ENCODE results near the gene TPM4. TPM values are rescaled to one million over a fixed set of nuclear protein-coding genes. Genes with fewer than 3 reads are reported as not detected.

TPM4 gene
- polyA plus RNA-seq, 3 donors, result 144 to 170 (median 146) TPM

DNA sequence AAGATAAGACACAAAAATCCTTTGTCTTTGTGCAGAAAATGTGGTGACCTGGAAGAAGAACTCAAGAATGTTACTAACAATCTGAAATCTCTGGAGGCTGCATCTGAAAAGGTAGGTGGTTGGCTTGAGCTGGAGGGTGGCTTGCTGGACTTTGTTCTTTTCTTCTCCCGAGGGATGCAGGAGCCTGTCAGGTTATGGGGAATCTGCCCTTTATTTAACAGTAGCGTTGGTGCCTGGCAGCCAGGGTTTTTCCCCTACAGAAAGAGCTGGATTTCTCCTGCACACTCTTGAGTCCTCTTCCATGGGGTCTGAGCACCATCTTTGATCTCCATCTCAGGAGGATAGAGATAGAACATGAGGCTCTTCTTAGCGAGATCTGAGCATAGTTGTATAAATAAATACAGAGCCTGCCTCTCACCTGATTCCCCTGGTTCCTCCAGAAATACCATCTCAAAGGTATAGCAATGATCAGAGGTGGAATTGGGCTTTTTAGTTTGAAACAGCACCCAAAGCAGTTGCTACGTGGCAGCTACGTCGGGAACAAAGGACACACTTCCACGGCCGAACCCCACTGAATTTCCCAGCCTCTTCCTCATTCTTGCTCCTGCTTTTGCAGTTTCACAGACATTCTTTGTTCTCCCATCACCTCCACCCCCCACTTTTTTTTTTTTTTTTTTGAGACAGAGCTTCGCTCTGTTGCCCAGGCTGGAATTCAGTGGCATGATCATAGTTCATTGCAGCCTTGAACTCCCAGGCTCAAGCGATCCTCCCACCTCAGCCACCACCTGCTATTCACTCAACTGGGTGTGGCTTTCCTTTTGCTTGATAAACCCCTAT, 12.9 kb downstream of the TPM4 start:
- Histone ChIP-seq H3K79me2 (ENCODE audit: insufficient read depth, low read length) (peaks cover 49% of the 10 kb centered on the region), H3K36me3 (replicated peaks in 1 of 2; ENCODE audit: control insufficient read depth in 1 of 2, insufficient read depth in 2 of 2, low read length in 2 of 2) (peaks cover 80 to 87% of the 10 kb centered on the region in 2 donors), H3K4me2 (replicated peaks; ENCODE audit: extremely low read depth, low read length, poor library complexity, severe bottlenecking) (no peak overlapping the region), H3K9me3 (replicated peaks in 1 of 2; ENCODE audit: control insufficient read depth in 1 of 2, insufficient read depth in 1 of 2, low read length in 2 of 2) (no peaks in the 10 kb centered on the region), H3K4me3 (replicated peaks in 1 of 3; ENCODE audit: low read depth in 2 of 3, low read length in 3 of 3) (no peak overlapping the region), H3K9ac (ENCODE audit: insufficient read depth, low read length, poor library complexity, severe bottlenecking) (no peak overlapping the region), H4K20me1 (ENCODE audit: insufficient read depth, low read length) (peaks cover 63% of the 10 kb centered on the region), H2AFZ (ENCODE audit: insufficient read depth, low read depth, low read length, poor library complexity, severe bottlenecking) (no peak overlapping the region), H3K4me1 (ENCODE audit: control insufficient read depth in 1 of 2, insufficient read depth in 2 of 2, low read length in 2 of 2) (peaks cover 15 to 27% of the 10 kb centered on the region in 2 donors), H3K27me3 (ENCODE audit: control insufficient read depth in 2 of 2, insufficient read depth in 2 of 2, low read length in 2 of 2) (no peaks in the 10 kb centered on the region), H3K27ac (ENCODE audit: low read depth in 1 of 2, low read length in 2 of 2) (no peak overlapping the region)
- Mint-ChIP-seq H3K4me3 (no peak overlapping the region), H3K9me3 (no peaks in the 10 kb centered on the region), H3K36me3 (peaks cover 83 to 97% of the 10 kb centered on the region in 2 donors), H3K27ac (peak overlapping the region in 2 of 7 donors; percentile 27 to 32), H3K27me3 (ENCODE audit: low read depth in 3 of 3) (peaks cover 0 to 3% (median 0%) of the 10 kb centered on the region in 3 donors), H3K4me1 (peaks cover 22% of the 10 kb centered on the region)
- DNase-seq, result no peak
- TF ChIP-seq, protein P1, sequence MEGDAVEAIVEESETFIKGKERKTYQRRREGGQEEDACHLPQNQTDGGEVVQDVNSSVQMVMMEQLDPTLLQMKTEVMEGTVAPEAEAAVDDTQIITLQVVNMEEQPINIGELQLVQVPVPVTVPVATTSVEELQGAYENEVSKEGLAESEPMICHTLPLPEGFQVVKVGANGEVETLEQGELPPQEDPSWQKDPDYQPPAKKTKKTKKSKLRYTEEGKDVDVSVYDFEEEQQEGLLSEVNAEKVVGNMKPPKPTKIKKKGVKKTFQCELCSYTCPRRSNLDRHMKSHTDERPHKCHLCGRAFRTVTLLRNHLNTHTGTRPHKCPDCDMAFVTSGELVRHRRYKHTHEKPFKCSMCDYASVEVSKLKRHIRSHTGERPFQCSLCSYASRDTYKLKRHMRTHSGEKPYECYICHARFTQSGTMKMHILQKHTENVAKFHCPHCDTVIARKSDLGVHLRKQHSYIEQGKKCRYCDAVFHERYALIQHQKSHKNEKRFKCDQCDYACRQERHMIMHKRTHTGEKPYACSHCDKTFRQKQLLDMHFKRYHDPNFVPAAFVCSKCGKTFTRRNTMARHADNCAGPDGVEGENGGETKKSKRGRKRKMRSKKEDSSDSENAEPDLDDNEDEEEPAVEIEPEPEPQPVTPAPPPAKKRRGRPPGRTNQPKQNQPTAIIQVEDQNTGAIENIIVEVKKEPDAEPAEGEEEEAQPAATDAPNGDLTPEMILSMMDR (IDR thresholded peaks at IDR 0.05), result no peak
- intact Hi-C loops (cut with micrococcal nuclease), result loop anchor here in 1 of 2 donors (2.0 kb wide), 1 partner anchor 16 kb away; no protein-coding TSS in a partner anchor
- 98% methylated on average over 7 of the region's 10 CpGs for WGBS (ENCODE audit: insufficient coverage)

DNA sequence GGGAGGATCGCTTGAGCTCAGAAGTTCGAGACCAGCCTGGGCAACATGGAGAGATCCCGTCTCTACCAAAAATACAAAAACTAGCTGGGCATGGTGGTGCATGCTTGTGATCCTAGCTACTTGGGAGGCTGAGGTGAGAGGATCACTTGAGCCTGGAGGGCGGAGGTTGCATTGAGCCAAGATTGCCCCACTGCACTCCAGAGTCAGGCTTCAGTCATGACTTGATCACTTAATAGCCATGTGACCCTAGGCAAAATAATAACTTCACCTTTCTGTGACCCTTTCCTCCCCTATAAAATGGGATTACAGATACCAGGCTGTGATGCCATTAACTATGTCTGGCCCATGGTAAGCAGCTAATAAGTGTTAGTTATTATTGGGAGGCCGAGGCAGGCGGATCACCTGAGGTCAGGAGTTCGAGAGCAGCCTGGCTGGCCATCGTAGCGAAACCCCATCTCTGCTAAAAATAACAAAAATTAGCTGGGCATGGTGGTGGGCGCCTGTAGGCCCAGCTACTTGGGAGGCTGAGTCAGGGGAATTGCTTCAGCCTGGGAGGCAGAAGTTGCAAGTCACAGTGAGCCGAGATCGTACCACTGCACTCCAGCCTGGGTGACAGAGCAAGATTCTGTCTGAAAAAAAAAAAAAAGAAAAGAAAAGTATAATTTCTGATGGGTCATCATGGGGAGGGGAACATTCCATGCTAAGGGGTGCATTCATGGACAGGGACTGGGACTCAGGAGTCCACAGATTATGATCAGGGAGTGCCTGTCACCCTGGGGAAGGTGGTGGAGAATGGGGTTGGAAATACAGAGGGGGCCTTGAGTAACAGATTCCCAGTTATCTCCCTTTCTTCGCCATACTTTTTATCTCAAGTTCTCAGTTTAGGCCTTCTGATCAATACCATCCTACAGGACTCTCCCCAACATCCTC, 15.5 kb downstream of the TPM4 start:
- H3K4me2 ChIP-seq (replicated peaks; ENCODE audit: extremely low read depth, low read length, poor library complexity, severe bottlenecking), result no peak overlapping the region
- peaks cover 42% of the 10 kb centered on the region for H3K79me2 ChIP-seq (ENCODE audit: insufficient read depth, low read length)
- no peak overlapping the region for H3K9ac ChIP-seq (ENCODE audit: insufficient read depth, low read length, poor library complexity, severe bottlenecking)
- WGBS (ENCODE audit: insufficient coverage), result 84% methylated on average over 5 of the region's 13 CpGs
- Mint-ChIP-seq H3K27ac (peak overlapping the region in 2 of 7 donors; percentile 57 to 75), H3K4me3 (no peak overlapping the region), H3K27me3 (ENCODE audit: low read depth in 3 of 3) (peaks cover 0 to 3% (median 0%) of the 10 kb centered on the region in 3 donors), H3K36me3 (peaks cover 84 to 99% of the 10 kb centered on the region in 2 donors), H3K4me1 (peaks cover under 1% of the 10 kb centered on the region), H3K9me3 (no peaks in the 10 kb centered on the region)
- intact Hi-C loops (cut with micrococcal nuclease), result no loop called here
- H3K4me3 ChIP-seq (replicated peaks in 1 of 3; ENCODE audit: low read depth in 2 of 3, low read length in 3 of 3), result no peak overlapping the region
- no peaks in the 10 kb centered on the region for H3K27me3 ChIP-seq (ENCODE audit: control insufficient read depth in 2 of 2, insufficient read depth in 2 of 2, low read length in 2 of 2)
- H4K20me1 ChIP-seq (ENCODE audit: insufficient read depth, low read length), result peaks cover 56% of the 10 kb centered on the region
- H3K27ac ChIP-seq (ENCODE audit: low read depth in 1 of 2, low read length in 2 of 2), result no peak overlapping the region
- H3K4me1 ChIP-seq (ENCODE audit: control insufficient read depth in 1 of 2, insufficient read depth in 2 of 2, low read length in 2 of 2), result peaks cover under 1 to 1% of the 10 kb centered on the region in 2 donors
- DNase-seq, result no peak
- no peak overlapping the region for H2AFZ ChIP-seq (ENCODE audit: insufficient read depth, low read depth, low read length, poor library complexity, severe bottlenecking)
- TF ChIP-seq, protein P1 (IDR thresholded peaks at IDR 0.05), result no peak
- peaks cover 95 to 97% of the 10 kb centered on the region in 2 donors for H3K36me3 ChIP-seq (replicated peaks in 1 of 2; ENCODE audit: control insufficient read depth in 1 of 2, insufficient read depth in 2 of 2, low read length in 2 of 2)
- no peaks in the 10 kb centered on the region for H3K9me3 ChIP-seq (replicated peaks in 1 of 2; ENCODE audit: control insufficient read depth in 1 of 2, insufficient read depth in 1 of 2, low read length in 2 of 2)

All from CD14-positive monocyte (primary cell).